Amniotic epithelial cell (primary cell): Measurements from ENCODE around the gene ZNF764.
"Not testable (repeated sequence)": the region's sequence is repeated elsewhere in the genome, so short reads cannot be mapped to it uniquely, and the experiment has no call there.

Experiments
- DNase-seq: peaks from one replicate; pipeline ENCODE4 v3.0.0-alpha.2; 2010; ENCODE audit warnings: low read depth

The ZNF764 gene

DNA sequence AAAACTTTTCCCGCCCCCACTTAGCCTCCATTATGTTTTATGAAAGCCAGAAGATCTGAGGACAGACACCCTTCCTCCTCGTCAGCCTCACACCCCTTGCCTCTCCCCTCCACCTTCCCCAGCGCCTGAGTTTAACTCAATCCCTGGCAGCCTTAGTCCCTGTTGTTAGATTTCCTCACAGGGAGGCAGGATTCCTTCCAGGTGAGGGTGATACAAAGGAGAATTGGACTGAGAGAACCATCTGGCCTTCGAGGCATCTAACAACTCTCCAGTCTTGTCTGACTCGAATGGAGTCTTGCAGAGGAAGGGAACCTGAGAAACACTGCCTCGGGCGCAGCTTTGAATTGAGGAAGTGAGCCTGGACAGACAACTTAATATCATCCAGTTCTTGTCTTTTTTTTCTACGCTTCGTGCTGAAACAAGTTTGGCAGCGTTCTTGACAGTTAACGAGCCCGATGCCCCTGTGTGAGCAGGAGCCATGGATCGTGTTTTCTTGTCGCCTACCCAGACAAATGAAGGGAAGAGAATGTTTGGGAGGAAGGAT is 30.5 kb downstream of the ZNF764 start:
- no peak for DNase-seq

DNA sequence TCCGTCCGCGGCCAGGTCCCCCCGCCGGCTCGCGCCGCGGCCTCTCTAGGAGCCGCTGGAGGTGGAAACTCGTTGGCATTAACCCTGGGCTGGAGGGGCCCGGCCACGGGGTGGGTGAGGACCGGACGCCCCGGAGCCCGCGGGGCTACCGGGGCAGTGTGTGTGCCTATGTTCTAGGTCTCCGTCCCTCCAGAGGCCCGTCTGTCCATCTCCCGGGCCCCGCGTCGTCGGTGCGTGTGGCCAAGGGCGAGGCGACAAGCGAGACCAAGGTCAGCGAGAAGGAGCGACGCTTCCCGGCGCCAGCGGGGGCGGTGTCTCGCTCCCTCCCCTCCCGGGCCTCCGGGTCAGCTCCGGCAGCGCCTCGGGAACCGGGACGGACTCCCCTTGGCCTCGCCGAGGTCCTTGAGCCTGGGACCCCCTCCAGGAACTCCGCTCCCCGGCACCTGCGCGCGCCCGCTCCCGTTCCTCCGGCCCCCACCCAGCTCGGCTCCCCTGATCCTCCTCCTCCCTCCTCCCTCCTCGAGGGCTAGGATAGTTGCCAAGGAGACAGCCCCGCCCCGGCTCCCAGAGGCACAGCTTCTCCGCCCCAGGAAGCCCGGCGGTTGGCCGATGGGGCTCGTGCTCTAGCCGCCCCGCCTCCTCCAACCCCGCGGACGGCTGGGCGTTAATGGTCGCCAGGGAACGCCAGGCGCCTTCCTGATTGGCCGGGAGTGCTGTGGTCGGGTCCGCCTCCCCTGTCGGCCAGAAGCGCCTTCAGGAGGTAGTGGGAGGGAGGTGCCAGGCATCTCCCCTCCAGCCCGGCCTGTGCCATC is 31.1 kb downstream of the ZNF764 start:
- DNase-seq = peak; percentile 96

DNA sequence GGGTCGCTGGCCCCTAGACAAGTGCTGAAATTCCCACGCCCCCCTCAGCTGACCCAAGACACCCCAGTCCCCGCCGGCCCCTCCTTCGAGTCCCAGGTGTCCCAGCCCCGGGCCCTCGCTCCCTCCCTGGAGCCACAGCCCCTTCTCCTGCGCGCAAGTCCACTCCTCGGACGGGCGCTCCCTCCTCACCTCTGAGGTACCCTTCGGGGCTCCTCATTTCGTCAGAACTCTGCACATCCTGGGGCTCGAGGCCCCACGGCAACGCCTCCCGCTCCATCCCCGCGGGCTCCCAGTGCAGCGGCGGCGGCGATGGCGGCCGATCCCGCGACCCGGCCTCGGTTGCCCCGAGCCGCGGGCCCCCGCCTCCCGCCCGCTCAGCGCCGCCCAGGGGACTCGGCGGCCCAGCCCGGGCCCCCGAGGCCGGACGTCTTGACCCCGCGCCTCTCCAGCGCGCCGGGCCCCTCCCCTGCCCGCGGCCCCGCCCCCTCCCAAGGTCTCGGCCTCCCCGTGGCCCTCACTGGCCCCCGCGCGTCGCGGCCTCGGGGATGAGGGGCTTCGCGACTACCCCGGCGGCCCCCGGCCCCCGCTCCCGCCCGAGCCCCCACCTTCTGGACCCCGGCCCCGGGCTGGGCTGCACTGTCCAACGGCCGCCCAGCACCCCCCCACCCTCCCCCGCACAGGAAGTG is 31.9 kb downstream of the ZNF764 start, which contains the start of gene ZNF768:
TSS of gene ZNF768 (minus strand) at position 430 of the 686 bp plus-strand sequence. CDS start at position 277, 153 bp downstream.
- DNase-seq = peak; percentile 33

DNA sequence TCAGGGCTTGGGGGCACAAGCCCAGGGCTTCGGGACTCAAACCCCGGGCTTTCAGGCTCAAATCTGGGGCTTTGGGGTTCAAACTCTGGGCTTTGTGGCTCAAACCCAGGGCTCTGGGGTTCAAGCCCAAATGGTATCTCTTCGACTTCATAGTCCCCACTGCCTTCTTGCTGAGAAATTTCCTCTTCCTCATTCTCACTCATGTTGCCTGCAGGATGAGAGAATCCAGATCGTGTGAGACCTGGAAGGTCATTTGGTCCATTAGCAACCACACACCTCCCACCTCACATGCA is 32.4 kb downstream of the ZNF764 start:
- DNase-seq = no peak

DNA sequence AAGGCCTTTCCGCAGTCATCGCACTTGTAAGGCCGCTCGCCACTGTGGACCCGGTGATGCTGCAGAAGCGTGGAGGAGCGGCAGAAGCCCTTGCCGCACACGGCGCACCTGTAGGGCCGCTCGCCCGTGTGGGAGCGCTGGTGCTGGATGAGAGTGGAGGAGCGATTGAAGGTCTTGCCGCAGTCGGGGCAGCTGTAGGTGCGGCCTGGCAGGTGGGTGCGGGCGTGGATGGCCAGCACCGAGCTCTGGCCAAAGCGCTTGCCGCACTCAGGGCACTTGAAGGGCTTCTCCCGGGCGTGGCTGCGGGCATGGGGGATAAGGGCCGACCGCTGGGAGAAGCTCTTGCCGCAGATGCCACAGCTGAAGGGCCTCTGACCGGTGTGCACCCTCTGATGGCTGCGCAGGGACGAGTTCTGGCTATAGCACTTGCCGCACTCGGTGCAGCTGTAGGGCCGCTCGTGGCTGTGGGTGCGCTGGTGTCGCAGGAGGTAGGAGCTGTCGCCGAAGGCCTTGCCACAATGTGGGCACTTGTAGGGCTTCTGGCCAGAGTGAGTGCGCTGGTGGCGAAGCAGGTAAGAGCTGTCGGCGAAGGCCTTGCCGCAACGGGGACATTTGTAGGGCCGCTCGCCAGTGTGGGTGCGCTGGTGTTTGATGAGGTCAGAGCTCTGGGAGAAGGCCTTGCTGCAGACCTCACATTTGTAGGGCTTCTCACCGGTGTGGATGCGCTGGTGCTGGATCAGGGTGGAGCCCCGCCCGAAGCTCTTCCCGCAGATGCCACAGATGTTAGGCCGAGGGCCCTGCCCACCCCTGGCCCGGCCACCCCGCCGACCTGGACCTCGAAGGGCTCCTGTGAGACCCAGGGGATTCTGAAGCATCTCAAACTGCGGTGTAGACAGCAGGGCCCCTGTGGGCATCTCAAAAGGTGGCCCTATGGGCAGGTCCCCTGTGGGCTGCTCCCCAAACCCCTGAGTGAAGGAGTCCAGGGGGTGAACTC is 33.3 kb downstream of the ZNF764 start:
- no peak for DNase-seq

DNA sequence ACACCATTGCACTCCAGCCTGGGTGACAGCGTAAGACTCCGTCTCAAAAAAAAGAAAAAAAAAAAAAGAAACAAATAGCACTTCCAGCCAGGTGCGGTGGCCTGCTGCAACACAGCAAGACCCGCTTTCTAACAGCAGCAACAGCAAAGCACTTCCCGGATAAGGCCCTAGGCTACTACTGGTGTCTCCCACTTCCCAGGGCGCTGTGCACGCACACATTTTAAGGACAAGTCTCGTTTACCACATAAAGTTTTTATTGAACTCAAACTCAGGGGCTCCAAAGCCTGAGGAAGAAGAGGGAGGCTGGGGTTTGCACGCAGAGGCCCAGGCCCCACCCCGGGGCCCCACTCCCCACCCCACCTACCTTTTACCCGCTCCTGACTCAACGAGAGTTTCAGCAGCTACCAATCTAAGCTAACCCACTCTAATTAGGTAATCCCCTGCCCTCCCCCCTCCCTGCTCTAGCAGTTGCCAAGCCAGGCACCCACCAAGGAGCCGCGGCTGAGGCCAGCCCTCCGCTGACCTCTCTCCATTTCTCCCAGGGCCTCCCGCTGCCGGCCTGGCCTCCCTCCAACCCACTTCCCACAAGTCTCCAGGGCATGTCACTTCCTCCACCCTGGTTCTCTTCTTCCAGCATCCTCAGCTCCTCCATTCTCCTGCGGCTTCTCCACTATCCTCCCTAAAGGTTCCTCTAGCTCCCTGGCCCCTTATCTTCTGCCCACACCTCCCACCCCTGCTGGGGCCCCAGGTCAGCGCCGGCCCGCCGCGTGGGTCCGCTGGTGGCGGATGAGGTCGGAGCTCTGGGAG is 34.2 kb downstream of the ZNF764 start:
- DNase-seq = peak; percentile 10

DNA sequence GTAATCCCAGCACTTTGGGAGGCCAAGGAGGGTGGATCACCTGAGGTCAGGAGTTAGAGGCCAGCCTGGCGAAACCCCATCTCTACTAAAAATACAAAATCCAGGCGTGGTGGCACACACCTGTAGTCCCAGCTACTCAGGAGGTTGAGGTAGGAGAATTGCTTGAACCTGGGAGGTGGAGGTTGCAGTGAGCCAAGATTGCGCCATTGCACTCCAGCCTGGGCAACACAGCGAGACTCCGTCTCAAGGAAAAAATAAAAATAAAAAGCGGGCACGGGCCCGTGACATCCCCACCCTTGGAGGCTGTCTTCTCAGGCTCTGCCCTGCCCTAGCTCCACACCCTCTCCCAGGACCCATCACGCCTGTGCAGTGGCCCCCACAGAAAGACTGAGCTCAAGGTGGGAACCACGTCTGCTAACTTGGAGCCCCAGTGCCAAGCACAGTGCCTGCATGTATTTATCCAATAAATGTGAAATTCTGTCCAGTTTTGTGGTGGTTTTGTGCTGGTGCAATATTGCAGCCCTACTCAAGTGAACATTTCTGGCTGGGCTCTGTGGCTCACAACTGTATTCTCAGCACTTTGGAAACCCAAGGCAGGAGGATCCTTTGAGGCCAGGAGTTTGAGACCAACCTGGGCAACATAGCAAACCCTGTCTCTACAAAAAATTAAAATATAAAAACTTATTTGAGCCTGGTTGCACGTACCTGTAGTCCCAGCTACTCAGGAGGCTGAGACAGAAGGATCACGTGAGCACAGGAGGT is 35.3 kb downstream of the ZNF764 start:
- not testable (repeated sequence) for DNase-seq

DNA sequence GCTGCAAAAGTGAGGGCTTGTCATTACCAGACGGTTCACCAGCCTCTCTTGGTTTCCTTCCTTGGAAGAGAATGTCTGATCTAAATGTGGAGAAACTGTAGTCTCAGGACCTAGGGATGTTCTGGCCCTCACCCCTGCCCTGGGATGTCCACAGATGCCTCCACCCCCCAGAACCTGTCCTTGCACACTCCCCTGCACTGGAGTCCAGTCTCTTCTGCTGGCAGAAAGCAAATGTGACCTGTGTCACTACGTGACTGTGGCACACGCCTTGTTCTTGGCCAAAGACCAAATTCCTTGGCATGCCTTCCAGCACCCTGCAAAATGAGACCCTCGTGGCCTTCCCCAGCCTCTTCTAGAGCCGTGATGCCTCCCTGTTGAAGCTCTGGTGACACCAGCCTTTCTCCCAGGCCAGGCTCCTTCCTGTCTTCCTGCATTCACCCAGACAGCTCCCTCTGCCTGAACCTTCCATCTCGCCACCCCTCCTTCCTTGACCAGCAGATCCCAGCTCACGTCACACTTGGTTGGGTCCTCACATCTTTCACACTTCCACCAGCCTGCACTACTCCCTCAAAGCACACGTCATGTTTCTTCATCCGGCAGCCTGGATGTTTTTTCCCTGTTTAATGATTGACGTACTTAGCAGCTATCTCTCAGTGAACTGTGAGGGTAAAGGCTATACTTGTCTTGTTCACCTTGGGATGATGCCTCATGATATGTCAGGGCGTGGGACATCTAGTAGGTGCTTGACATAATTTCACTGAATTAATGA is 36.1 kb downstream of the ZNF764 start:
- DNase-seq = no peak

DNA sequence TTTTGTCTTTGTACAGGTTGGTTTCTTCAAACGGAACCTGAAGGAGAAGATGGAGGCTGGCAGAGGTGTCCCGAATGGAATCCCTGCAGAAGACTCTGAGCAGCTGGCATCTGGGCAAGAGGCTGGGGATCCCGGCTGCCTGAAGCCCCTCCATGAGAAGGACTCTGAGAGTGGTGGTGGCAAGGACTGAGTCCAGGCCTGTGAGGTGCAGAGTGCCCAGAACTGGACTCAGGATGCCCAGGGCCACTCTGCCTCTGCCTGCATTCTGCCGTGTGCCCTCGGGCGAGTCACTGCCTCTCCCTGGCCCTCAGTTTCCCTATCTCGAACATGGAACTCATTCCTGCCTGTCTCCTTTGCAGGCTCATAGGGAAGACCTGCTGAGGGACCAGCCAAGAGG is 36.7 kb downstream of the ZNF764 start:
- no peak for DNase-seq

DNA sequence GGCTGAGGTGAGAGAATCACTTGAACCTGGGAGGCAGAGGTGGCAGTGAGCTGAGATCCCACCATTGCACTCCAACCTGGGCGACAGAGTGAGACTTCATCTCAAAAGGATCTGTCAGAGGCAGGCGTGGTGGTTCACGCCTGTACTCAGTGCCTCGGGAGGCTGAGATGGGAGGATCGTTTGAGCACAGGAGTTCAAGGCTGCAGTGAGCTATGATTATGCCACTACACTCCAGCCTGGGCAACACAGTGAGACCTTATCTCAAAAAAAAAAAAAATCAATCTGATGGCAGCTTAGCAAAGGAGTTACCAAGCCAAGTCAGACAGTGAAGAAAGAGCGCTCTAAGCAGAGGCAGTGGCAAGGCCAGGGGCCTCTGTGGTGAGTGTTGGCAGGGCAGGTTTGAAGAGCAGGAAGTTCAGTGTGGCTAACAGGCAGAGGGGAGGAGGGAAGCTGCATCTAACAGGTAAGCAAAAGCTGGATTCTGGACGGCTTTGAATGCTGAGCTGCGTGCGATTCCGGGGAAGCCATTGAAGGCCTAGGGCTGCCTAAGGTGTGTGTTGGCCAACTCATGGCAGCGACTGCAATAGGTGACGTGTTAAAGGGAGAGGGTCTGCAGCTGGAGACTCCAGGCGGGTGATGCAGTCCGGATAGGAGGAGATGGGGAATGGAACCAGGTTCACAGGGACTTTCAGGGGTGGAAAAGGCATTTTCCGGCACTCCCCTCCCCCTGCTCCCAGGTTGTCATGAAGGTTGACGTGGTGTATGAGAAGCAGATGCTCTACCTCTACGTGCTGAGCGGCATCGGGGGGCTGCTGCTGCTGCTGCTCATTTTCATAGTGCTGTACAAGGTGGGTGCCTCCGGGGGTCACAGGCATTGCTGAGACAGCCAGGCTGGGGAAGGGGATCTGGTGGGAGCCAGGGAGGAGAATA is 38.8 kb downstream of the ZNF764 start:
- DNase-seq = no peak

DNA sequence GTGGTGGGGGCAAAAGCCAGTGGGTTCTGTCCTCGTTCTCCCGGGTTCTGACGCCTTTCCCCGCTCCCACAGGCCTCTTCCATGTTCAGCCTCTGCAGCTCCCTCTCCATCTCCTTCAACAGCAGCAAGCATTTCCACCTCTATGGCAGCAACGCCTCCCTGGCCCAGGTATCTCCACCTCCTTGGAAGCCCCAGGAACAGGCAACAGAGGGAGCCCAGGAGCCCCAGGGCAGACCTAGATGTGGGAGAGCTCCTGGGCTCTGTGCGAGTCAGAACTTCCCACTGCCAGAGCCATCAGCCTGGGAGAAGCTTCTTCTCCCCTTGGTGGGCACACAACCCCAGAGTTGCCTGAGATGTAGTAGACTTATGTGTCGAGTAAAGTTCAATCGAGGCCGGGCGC is 39.6 kb downstream of the ZNF764 start:
- no peak for DNase-seq

DNA sequence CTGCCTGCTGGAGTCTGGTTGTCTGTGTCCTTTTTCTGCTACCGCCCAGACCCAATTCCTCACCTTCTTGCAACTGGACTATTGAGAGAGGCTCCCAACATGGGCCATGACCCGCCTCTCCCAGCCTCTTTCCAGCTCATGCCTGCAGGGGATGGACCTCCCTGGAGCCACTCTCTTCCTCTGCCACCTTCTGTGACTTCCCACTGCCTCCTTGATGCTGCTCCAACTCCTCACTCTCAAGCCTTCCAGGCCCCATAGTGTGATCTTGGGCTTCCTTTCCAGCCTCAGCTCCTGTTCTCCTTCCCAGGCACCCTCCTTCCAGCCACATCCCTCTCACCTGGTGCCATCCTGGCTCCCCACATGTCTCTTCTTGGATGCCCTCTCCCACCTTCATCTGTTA is 42.9 kb downstream of the ZNF764 start:
- DNase-seq = no peak

DNA sequence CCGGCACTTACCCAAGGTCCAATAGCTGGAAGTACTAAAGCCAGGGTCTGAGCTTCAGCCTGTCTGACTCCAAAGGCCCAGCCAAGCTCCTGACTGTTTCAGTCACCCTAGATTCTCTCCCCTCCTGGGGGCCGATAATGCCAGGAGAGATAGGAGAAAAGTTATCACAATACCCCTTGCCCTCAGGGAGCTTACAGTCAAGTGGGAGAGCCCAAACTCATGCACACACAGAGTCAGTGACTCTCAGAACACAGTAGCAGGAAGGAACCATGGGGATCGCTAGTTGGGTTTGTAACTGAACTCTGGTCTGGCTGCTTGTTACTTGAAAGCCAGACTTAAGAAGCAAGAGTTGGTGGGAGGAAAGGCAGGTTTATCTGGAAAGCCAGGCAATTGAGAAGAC is 46.7 kb downstream of the ZNF764 start:
- DNase-seq = no peak

DNA sequence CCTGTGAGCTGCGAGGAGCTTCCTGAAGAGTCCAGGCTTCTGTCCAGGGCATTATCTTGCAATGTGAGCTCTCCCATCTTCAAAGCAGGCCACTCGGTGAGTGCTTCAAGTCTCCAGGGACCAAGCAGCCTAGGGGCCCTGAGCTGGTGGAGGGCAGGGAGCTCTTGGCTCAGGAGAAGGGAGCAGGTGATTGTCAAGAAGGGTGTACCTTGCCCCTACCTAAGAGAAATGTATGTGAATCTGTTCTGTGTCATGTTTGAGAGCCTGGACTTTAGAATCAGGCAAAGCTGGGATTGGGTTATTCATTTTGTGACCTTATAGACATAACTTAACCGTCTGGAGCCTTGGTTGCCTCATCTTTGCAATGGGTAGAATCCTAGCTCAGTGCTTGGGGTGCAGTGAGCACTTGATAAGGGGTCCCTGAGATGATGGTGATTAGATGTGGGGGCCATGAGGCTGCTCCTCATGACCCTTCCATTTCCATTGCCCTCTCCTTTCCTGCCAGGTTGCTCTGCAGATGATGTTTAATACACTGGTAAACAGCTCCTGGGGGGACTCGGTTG is 47.7 kb downstream of the ZNF764 start:
- DNase-seq = no peak

DNA sequence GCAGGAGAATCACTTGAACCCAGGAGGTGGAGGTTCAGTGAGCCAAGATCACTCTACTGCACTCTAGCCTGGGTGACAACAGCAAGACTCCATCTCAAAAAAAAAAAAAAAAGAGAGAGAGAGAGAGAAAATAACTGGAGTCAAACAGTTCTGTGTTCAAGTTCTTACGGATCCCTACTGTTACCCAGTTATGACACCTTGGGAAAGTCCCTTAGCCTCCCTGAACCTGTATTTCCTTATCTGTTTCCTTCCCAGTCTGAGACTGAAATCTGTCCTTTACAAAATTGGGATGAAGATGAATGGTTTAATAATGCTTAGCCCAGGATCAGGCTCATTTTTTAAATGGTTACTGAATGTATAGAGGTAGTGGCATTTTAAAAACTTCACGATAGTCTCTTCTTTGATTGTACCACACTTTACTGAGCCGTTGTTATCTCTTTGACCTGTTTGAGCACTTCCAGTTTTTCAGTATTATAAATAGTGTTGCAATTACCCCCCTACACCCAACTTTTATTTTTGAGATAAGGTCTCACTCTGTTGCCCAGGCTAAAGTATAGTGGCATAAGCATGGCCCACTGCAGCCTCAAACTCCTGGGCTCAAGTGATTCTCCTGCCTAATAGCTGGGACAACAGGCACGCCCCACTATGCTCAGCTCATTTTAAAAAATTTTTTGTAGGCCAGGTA is 49.0 kb downstream of the ZNF764 start:
- DNase-seq = no peak
